HUDEP-2 (cell line): Measurements from ENCODE around the gene CACNG3.
"Not testable (repeated sequence)": the region's sequence is repeated elsewhere in the genome, so short reads cannot be mapped to it uniquely, and the experiment has no call there.

Source experiments
- DNase-seq, 76 experiments: peaks; one replicate each; lab custom pipeline; 2025; ENCODE audit not compliant: unreplicated experiment in 76 of 76; lab: John Stamatoyannopoulos, UW

CACNG3 gene

GRCh38 chr16:24255456-24256371 lies at the start of gene CACNG3:
Gene CACNG3, plus strand, starts transcription at chr16:24256335. Its CDS starts 420 bp downstream, at chr16:24256755.
- DNase-seq: peak in 62 of 76 experiments; percentile 2 to 78 (median 50)

GRCh38 chr16:24206926-24207325 lies 49.2 kb upstream of the CACNG3 start:
- no peak for DNase-seq

- no peak for DNase-seq
Observed at GRCh38 chr16:24208710-24209109, 47.4 kb upstream of the CACNG3 start.

GRCh38 chr16:24214992-24215391 lies 41.1 kb upstream of the CACNG3 start:
- DNase-seq: no peak

GRCh38 chr16:24216961-24217360 lies 39.2 kb upstream of the CACNG3 start:
- DNase-seq: no peak

GRCh38 chr16:24217461-24217860 lies 38.7 kb upstream of the CACNG3 start:
- DNase-seq: peak in 52 of 76 experiments; percentile 3 to 75 (median 36)

- DNase-seq: no peak
Observed at GRCh38 chr16:24218299-24218698, 37.8 kb upstream of the CACNG3 start.

GRCh38 chr16:24221219-24221618 lies 34.9 kb upstream of the CACNG3 start:
- DNase-seq: no peak

GRCh38 chr16:24228514-24228913 lies 27.6 kb upstream of the CACNG3 start:
- DNase-seq: no peak

GRCh38 chr16:24232936-24233335 lies 23.2 kb upstream of the CACNG3 start:
- DNase-seq: no peak

GRCh38 chr16:24234737-24235136 lies 21.4 kb upstream of the CACNG3 start:
- DNase-seq: no peak

- DNase-seq: no peak
Observed at GRCh38 chr16:24235806-24236205, 20.3 kb upstream of the CACNG3 start.

GRCh38 chr16:24238846-24239245 lies 17.3 kb upstream of the CACNG3 start:
- DNase-seq: not testable (repeated sequence)

GRCh38 chr16:24246911-24247607 lies 9.1 kb upstream of the CACNG3 start:
- DNase-seq: no peak

- DNase-seq: peak in 49 of 76 experiments; percentile 1 to 67 (median 25)
Observed at GRCh38 chr16:24253192-24253591, 2.9 kb upstream of the CACNG3 start.

- DNase-seq: no peak
Observed at GRCh38 chr16:24257958-24258357, 1.8 kb downstream of the CACNG3 start.

GRCh38 chr16:24258791-24259190 lies 2.7 kb downstream of the CACNG3 start:
- no peak for DNase-seq

- DNase-seq: no peak
Observed at GRCh38 chr16:24262816-24263215, 6.7 kb downstream of the CACNG3 start.

- no peak for DNase-seq
Observed at GRCh38 chr16:24270721-24271442, 14.7 kb downstream of the CACNG3 start.

GRCh38 chr16:24272379-24272778 lies 16.2 kb downstream of the CACNG3 start:
- no peak for DNase-seq
